Mesendoderm (in vitro differentiated cells): ENCODE results near the gene SLC47A2.

Experiments
- DNase-seq: peaks from one replicate; pipeline ENCODE4 v3.0.0; 2013
- H2AK5ac ChIP-seq: 2 replicates; pipeline ENCODE4 v1.6.1; 2013; ENCODE audit warnings: low read length, inconsistent platforms
- H2BK120ac ChIP-seq: 2 replicates; pipeline ENCODE4 v1.6.1; 2013; ENCODE audit warnings: low read depth, mild to moderate bottlenecking, low read length, moderate library complexity, mixed read lengths
- H2BK15ac ChIP-seq: replicated peaks from 2 replicates; pipeline ENCODE4 v1.6.1; 2013; ENCODE audit warnings: low read depth, mild to moderate bottlenecking, moderate library complexity
- H2BK5ac ChIP-seq: 2 replicates; pipeline ENCODE4 v1.6.1; 2013; ENCODE audit warnings: low read length, inconsistent platforms
- H3K18ac ChIP-seq: 2 replicates; pipeline ENCODE4 v1.6.1; 2013; ENCODE audit warnings: mild to moderate bottlenecking, low read length, mixed read lengths
- H3K23ac ChIP-seq: one replicate; pipeline ENCODE4 v1.6.1; 2013; ENCODE audit warnings: low read length
- H3K27ac ChIP-seq: 2 replicates; pipeline ENCODE4 v1.5.1; 2013; ENCODE audit warnings: low read depth, mild to moderate bottlenecking, inconsistent platforms, low read length, moderate library complexity
- H3K27me3 ChIP-seq: 2 replicates; pipeline ENCODE4 v1.6.1; 2013; ENCODE audit warnings: low read length, control low read depth, mild to moderate bottlenecking, inconsistent platforms; ENCODE audit not compliant: insufficient read depth, poor library complexity
- H3K36me3 ChIP-seq: 2 replicates; pipeline ENCODE4 v1.6.1; 2013; ENCODE audit warnings: low read length, inconsistent platforms; ENCODE audit not compliant: control insufficient read depth, insufficient read depth
- H3K4ac ChIP-seq: one replicate; pipeline ENCODE4 v1.6.1; 2013; ENCODE audit warnings: low read depth, mild to moderate bottlenecking, low read length, moderate library complexity
- H3K4me1 ChIP-seq: 2 replicates; pipeline ENCODE4 v1.6.1; 2013; ENCODE audit warnings: low read depth, low read length, inconsistent platforms; ENCODE audit not compliant: control insufficient read depth
- H3K4me2 ChIP-seq: 2 replicates; pipeline ENCODE4 v1.6.1; 2013; ENCODE audit warnings: low read length
- H3K4me3 ChIP-seq: 2 replicates; pipeline ENCODE4 v1.5.1; 2013; ENCODE audit warnings: mild to moderate bottlenecking, low read length
- H3K56ac ChIP-seq: one replicate; pipeline ENCODE4 v1.6.1; 2013; ENCODE audit warnings: low read length
- H3K79me1 ChIP-seq: 2 replicates; pipeline ENCODE4 v1.6.1; 2013; ENCODE audit warnings: low read length, inconsistent platforms
- H3K79me2 ChIP-seq: 2 replicates; pipeline ENCODE4 v1.6.1; 2013; ENCODE audit warnings: mild to moderate bottlenecking, low read length; ENCODE audit not compliant: control insufficient read depth, insufficient read depth
- H3K9ac ChIP-seq: 2 replicates; pipeline ENCODE4 v1.6.1; 2013; ENCODE audit warnings: low read length, inconsistent platforms
- H4K5ac ChIP-seq: one replicate; pipeline ENCODE4 v1.6.1; 2013; ENCODE audit warnings: low read length
- H4K8ac ChIP-seq: one replicate; pipeline ENCODE4 v1.6.1; 2013; ENCODE audit warnings: low read depth, mild to moderate bottlenecking, control low read depth, low read length, moderate library complexity
- WGBS: extraction: QIAGEN DNeasy Blood & Tissue Kit; methylation state at CpG from one replicate; pipeline ENCODE4 v1.1.7; 2013; ENCODE audit warnings: low lambda C conversion rate, missing lambda C conversion rate; ENCODE audit not compliant: insufficient coverage; ENCODE audit errors: extremely low coverage; 5-methylcytosine and 5-hydroxymethylcytosine counted together

SLC47A2 gene

DNA sequence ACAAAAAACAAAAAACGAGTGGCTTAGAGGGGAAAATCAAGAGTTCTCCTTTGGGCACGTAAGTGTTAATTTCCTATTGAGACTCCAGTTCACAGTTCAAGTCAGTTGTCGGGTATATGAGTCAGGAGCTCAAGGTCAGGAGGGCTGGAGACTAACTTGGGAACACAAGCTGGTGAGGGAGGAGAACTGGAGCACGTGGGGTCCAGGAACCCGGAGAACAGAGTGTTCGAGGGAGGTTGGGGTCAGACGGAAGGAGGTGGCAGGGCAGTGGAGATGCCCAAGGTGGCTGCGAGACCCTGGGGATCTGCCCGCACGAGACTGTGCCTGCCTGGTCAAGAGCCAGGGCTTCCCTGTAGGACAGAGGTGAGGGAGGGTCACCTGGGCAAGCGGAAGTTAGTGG lies 19.7 kb upstream of the SLC47A2 start:
- Histone ChIP-seq H2BK15ac (no peak overlapping the region), H3K4me2 (no peak overlapping the region), H3K23ac (no peak overlapping the region), H3K36me3 (no peaks in the 10 kb centered on the region), H4K5ac (no peak overlapping the region), H4K8ac (no peak overlapping the region), H2BK5ac (no peak overlapping the region), H3K56ac (no peak overlapping the region), H3K9ac (no peak overlapping the region), H3K4me1 (no peaks in the 10 kb centered on the region), H3K79me1 (no peaks in the 10 kb centered on the region), H3K79me2 (no peaks in the 10 kb centered on the region), H2AK5ac (no peak overlapping the region), H3K27me3 (no peaks in the 10 kb centered on the region), H3K4me3 (no peak overlapping the region), H2BK120ac (no peak overlapping the region), H3K27ac (no peak overlapping the region), H3K18ac (no peak overlapping the region), H3K4ac (no peak overlapping the region)
- no peak for DNase-seq
- no CpG with 5 or more reads among the region's 11 CpGs for WGBS

DNA sequence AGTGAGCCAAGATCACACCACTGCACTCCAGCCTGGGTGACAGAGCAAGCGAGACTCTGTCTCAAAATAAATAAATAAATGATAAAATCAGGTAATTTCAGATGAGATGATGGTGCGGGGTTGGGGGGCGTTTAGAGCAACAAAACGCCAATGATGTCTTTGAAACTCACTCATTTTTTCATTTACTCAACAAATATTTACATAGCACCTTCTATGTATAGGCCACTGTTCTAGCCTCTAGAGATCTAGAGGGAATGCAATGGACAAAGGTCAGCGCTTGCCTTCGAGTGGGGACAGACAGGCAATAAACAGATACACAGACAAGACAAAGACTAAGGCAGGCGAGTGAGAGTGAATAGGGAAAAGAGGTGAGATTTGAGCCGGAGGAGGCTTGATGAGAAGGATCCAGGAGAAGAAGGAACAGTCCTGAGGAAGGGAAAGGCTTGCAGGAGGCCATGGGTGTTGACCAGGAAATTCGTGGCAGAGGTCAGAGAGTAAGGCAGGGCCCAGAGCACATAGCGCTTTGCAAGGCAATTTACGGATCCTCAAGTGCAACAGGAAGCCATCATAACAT lies 17.7 kb upstream of the SLC47A2 start:
- Histone ChIP-seq H4K5ac (no peak overlapping the region), H3K4me1 (no peaks in the 10 kb centered on the region), H3K4me2 (no peak overlapping the region), H3K27ac (no peak overlapping the region), H2BK5ac (no peak overlapping the region), H3K79me1 (no peaks in the 10 kb centered on the region), H3K56ac (no peak overlapping the region), H3K4me3 (no peak overlapping the region), H2BK120ac (no peak overlapping the region), H3K4ac (no peak overlapping the region), H3K36me3 (no peaks in the 10 kb centered on the region), H2BK15ac (no peak overlapping the region), H2AK5ac (no peak overlapping the region), H3K9ac (no peak overlapping the region), H3K18ac (no peak overlapping the region), H4K8ac (no peak overlapping the region), H3K27me3 (no peaks in the 10 kb centered on the region), H3K23ac (no peak overlapping the region), H3K79me2 (no peaks in the 10 kb centered on the region)
- WGBS, result no CpG with 5 or more reads among the region's 11 CpGs
- DNase-seq, result no peak

DNA sequence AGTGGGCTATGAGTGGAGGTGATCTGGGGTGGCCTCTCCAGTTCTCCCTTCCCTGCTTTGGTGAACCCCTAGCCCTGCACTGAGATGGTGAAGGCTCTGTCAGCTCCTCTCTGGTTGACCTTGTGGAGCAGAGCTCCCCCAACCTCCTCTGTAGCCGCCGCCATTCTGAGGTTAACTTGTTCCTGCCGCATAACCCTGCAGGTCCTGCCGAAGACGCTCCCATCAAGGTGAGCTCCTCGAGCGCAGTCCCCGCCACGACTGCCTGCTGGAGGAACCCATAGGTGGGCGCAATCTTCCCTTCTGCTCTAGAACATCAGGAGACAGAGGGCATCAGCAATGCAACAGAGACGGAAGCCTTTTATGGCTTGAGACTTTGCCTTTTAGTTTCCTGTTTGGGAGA lies 15.2 kb upstream of the SLC47A2 start:
- WGBS, result no CpG with 5 or more reads among the region's 11 CpGs
- DNase-seq, result no peak

DNA sequence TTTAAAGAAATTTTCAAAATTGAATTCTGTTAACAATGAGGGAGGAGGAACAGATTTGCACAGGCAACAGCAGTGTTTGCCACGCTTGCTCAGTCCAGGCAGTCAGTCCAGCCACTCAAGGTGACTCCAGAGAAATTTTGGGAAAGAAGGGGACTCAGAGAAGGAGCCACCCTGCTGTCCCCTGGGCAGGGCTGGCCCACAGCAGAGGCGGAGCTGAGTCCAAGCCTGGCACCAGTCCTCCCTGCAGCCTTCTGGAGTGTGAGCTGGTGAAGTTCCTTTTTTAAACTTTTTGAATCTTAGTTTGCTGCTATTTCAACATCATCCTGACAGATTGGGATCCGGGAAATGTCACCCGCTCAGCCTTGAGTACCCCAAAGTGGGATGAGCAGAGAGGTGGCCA lies 14.5 kb upstream of the SLC47A2 start:
- no peak overlapping the region for H3K27ac ChIP-seq
- H2BK5ac ChIP-seq, result no peak overlapping the region
- no peak overlapping the region for H2BK15ac ChIP-seq
- H2AK5ac ChIP-seq, result no peak overlapping the region
- H3K79me1 ChIP-seq, result no peaks in the 10 kb centered on the region
- no peaks in the 10 kb centered on the region for H3K36me3 ChIP-seq
- H3K9ac ChIP-seq, result no peak overlapping the region
- no peak for DNase-seq
- no peak overlapping the region for H4K5ac ChIP-seq
- H3K56ac ChIP-seq, result no peak overlapping the region
- H3K79me2 ChIP-seq, result no peaks in the 10 kb centered on the region
- no peaks in the 10 kb centered on the region for H3K27me3 ChIP-seq
- H2BK120ac ChIP-seq, result no peak overlapping the region
- no peak overlapping the region for H3K4ac ChIP-seq
- H4K8ac ChIP-seq, result no peak overlapping the region
- no peak overlapping the region for H3K4me2 ChIP-seq
- no peak overlapping the region for H3K23ac ChIP-seq
- no peak overlapping the region for H3K18ac ChIP-seq
- H3K4me1 ChIP-seq, result no peaks in the 10 kb centered on the region
- H3K4me3 ChIP-seq, result no peak overlapping the region
- WGBS, result no CpG with 5 or more reads among the region's 4 CpGs

More for the DNA sequence above, 15.2 kb upstream of the SLC47A2 start:
- Histone ChIP-seq H3K23ac (peak overlapping the region; percentile 18), H3K9ac (no peak overlapping the region), H3K4me1 (no peaks in the 10 kb centered on the region), H2BK15ac (no peak overlapping the region), H2BK120ac (no peak overlapping the region), H3K56ac (no peak overlapping the region), H3K4me2 (no peak overlapping the region), H2AK5ac (no peak overlapping the region), H4K8ac (no peak overlapping the region), H2BK5ac (no peak overlapping the region), H3K18ac (no peak overlapping the region), H3K36me3 (no peaks in the 10 kb centered on the region), H3K79me1 (no peaks in the 10 kb centered on the region), H4K5ac (no peak overlapping the region), H3K79me2 (no peaks in the 10 kb centered on the region), H3K27ac (no peak overlapping the region), H3K4me3 (no peak overlapping the region), H3K4ac (no peak overlapping the region), H3K27me3 (no peaks in the 10 kb centered on the region)

DNA sequence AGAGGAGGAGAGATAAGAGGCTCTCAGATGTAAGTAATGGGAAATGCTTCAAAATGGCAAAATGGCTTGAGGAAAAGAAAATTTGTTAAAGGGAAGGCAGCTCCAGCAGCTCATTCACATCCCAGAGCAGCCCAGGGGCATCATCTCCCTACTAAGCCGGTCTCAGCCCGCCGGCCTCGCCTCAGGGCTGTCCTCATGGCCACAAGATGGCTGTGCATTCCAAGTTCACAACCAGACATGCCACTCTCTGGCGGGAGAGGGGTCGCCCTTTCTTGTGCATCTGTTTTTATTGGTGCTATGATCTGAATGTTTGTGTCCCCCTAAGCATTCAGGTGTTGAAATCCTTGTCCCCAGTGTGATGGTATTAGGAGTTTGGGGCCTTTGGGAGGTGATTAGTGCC lies 13.5 kb upstream of the SLC47A2 start:
- Histone ChIP-seq H3K79me1 (no peaks in the 10 kb centered on the region), H3K23ac (no peak overlapping the region), H3K4me2 (no peak overlapping the region), H2AK5ac (no peak overlapping the region), H3K4me3 (no peak overlapping the region), H3K4me1 (no peaks in the 10 kb centered on the region), H3K79me2 (no peaks in the 10 kb centered on the region), H2BK120ac (no peak overlapping the region), H2BK5ac (no peak overlapping the region), H3K4ac (no peak overlapping the region), H4K8ac (no peak overlapping the region), H3K27ac (no peak overlapping the region), H3K18ac (no peak overlapping the region), H2BK15ac (no peak overlapping the region), H3K27me3 (no peaks in the 10 kb centered on the region), H3K9ac (no peak overlapping the region), H3K36me3 (no peaks in the 10 kb centered on the region), H4K5ac (no peak overlapping the region), H3K56ac (no peak overlapping the region)
- no peak for DNase-seq
- WGBS, result no CpG with 5 or more reads among the region's 6 CpGs

DNA sequence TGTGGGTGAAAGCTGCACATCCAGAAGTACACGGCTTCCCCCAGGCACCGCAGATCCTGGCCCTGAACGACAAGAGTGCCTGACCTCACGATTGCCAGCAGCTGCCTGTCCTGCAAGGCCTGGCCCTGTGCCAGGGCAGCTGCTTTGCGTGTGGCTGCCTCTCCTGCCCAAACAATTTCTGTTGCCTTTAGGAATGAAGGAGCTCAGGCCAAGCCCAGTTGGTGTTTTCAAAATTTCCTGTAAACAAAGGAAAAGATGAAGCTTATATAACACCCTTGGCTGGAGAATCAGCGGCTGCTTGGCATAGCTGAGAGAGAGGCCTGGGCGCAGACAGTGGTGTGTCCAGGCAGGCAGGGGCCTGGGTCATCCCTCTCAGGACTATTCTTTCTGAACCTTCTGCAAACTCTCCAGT lies 11.7 kb upstream of the SLC47A2 start:
- Histone ChIP-seq H2BK120ac (no peak overlapping the region), H3K4me2 (no peak overlapping the region), H2AK5ac (no peak overlapping the region), H3K79me2 (no peaks in the 10 kb centered on the region), H2BK5ac (no peak overlapping the region), H3K4me3 (no peak overlapping the region), H3K9ac (no peak overlapping the region), H4K8ac (no peak overlapping the region), H3K4ac (no peak overlapping the region), H3K18ac (no peak overlapping the region), H2BK15ac (no peak overlapping the region), H3K23ac (no peak overlapping the region), H3K27ac (no peak overlapping the region), H3K27me3 (no peaks in the 10 kb centered on the region), H3K79me1 (no peaks in the 10 kb centered on the region), H3K56ac (no peak overlapping the region), H4K5ac (no peak overlapping the region), H3K4me1 (no peaks in the 10 kb centered on the region), H3K36me3 (no peaks in the 10 kb centered on the region)
- DNase-seq, result no peak
- WGBS, result no CpG with 5 or more reads among the region's 7 CpGs
